GM12873 (cell line): Measurements from ENCODE around the gene DNMT3A.

Experiments used
- TF ChIP-seq, protein P1 (sequence below): IDR thresholded peaks from 2 replicates; pipeline ENCODE4 v1.5.1; 2012; ENCODE audit warnings: low read depth, mild to moderate bottlenecking, moderate library complexity, low read length, control low read depth; ENCODE audit not compliant: insufficient read depth; ENCODE audit errors: missing control alignments

The DNMT3A gene

DNA sequence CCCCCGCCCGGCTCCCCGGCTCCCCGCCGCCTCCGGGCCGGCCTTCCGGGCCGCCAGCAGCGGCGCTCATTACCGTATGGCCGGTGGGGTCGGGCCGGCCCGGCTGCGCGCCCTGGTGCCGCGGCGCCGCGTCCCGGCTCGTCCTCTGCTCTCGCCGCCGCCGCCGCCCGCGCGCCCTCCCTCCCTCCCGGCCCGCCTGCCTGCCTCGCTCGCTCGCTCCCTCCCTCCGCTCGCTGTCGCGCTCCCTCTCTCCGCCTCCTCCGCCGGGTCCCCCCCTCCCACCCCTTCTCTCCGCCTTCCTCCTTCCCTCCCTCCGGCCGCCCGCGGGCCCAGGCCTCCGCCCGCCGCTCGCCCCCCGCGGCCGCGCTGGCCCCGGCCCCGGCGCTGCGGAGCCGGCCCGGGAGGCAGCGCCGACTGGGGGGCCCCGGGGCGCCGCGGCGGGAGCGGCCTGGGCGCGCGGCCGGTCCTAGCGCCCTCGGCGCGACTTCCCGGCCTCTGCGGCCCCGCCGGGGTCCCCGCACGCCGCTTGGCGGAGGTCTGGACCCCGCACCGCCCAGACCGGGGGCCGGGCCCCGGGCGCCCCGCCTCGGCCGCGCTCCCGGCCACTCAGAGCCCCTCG is at the start of gene DNMT3A:
Gene DNMT3A (minus strand): TSS at position 173 of the 619 bp plus-strand sequence. CDS start 27,941 bp downstream, outside the sequence.
- TF ChIP-seq, protein P1, sequence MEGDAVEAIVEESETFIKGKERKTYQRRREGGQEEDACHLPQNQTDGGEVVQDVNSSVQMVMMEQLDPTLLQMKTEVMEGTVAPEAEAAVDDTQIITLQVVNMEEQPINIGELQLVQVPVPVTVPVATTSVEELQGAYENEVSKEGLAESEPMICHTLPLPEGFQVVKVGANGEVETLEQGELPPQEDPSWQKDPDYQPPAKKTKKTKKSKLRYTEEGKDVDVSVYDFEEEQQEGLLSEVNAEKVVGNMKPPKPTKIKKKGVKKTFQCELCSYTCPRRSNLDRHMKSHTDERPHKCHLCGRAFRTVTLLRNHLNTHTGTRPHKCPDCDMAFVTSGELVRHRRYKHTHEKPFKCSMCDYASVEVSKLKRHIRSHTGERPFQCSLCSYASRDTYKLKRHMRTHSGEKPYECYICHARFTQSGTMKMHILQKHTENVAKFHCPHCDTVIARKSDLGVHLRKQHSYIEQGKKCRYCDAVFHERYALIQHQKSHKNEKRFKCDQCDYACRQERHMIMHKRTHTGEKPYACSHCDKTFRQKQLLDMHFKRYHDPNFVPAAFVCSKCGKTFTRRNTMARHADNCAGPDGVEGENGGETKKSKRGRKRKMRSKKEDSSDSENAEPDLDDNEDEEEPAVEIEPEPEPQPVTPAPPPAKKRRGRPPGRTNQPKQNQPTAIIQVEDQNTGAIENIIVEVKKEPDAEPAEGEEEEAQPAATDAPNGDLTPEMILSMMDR, result no peak

DNA sequence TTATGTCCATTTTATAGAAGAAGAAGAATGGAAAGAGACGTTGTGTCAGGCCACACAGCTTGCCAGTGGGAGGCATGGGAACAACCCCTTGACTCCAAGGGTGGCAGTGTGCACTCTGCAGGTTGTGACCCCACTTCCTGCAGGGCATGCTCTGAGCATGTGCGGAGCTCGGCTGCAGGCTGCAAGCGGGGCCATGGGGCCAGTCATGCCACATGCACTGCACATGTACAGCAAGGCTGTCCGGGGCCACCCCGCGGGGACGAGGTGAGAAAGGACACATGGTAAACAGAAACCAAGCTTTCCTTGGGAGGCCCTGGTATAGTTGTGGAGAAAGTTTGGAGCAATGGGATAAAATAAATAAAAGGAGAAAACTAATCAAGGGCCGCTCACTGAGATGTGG is 47.4 kb upstream of the DNMT3A start:
- TF ChIP-seq, protein P1, result no peak

DNA sequence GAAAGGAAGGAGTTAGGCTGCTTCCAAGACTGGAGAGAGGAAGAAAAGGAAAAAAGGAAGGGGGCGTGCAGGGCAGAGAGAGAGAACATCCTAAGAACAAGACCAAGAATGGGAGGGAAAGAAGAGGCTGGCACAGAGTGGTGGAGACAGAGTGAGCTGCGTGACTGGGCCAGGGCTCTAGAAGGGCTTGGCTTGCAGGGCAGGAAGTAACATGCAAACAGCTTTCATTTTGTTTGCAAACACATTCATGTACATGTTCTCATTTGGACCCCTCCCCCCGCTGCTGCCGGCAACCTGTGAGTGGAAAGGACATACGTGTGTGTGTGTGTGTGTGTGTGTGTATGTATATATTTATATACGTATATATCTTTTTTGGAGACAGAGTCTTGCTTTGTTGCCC is 46.8 kb upstream of the DNMT3A start:
- TF ChIP-seq, protein P1, result no peak

DNA sequence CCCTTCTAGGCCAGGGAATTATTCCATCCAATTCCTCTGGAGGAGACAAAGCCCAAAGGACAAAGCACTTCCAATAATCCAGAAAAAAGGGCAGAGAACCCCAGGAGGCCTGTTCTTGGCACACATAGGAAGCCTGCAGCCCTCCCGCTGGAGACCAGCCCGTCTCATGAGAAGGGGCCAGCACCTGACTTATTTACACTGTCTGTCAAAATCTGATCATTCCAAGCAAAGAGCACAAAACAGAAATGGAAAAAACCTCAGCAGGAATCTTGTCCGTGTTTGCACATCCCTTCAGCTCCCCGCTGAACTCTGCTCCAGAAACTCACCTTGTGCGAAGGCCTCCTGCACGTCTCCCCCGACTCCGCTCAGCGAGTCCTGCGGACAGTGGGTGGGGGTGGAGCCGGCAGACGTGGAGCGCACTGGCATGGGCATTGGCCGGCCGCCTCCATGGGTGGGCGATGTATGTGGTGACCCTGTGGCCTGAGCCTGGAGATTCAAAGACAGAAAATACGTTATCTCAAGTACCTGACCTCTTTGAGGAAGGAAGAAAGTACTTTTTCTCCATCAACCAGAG is 46.2 kb upstream of the DNMT3A start:
- TF ChIP-seq, protein P1, result no peak

DNA sequence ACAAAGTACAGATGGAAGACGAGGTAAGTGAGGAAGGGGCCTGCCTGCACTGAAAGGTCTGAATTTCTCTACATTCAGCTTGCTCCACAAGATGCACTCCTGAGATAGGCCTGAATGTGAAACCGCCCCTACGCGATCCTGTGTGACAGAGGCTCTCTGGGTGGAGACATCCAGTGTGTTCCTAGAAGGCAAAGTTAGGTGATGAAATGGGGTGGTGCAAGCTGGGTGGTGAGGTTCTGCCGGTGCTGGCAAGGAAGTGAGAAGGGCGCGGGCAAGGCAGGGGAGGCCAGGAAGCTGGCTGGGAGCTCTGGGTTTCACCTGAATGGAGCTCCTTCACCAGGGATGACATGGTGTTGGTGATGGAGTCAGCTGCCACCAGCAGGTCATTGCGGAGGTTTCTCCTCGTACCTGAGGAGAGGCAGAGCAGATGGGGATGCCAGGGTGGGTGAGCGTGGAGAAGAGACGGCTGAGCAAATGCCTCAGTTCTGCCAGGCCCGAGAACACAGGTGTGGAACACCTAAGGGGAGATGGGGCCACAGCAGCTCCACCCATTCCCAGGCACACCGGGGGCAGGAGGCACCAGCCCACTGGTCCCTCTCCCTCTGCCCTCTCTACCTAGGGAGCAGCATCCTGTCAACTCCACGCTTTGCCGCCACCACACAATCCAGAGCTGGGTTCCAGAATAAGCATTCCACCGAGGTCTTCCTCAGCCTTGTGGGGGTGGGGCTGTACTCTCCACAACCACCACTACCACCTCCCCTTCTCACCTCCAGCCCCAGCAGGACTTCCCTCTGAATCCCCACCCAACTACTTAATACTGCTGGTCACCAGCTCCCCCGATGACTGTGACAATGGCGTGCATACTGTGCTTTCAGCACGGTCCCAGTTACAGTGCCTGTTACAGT is 45.5 kb upstream of the DNMT3A start:
- TF ChIP-seq, protein P1, result no peak

DNA sequence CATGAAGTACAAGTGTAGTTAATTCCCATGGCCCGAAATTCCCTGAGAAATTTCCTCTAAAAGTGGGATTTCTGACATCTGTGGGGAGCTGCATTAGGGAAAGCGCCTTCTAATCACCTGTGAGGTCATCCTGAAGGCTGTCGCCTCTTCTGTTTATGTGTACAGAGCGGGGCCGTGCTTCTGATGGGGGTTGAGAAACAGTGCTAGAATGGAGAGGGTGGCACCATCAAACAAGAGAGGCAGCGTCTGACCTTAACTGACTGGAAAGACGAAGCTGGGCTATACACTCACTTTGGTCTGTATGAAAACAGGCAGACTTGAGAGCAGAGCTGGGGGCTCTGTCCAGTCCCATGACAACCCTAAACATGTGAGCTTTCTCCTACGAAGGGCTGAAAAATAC is 44.2 kb upstream of the DNMT3A start:
- TF ChIP-seq, protein P1, result no peak

DNA sequence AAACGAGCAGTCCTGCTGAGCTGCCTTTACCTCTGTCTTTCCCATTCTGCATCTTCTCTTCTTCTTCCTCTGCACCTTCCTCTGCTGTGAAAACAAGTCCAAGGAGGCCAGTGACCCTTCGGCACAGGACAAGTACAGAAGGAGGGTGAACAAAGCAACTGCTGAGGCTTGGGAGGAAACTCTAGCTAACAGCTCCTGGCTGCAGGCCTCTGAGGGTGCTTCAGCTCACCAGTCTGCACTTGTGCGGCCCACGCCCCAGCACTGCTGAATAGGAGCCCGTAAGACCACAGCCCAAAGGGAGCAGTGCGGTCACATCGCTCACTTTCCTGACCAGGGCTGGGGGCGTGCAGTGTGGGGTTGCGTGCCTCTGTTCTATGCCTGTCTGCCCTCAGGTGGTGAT is 42.1 kb upstream of the DNMT3A start:
- TF ChIP-seq, protein P1, result no peak
